Brain microvascular endothelial cell (primary cell): ENCODE results near the gene STXBP5.

Experiments
- DNase-seq: peaks from one replicate; pipeline ENCODE4 v3.0.0-alpha.2; 2020
- H3K27ac ChIP-seq: fragments of 250-450 bp; sonication (Bioruptor Pico); 2 replicates; pipeline ENCODE4 v1.5.1; 2020; ENCODE audit warnings: mild to moderate bottlenecking, moderate library complexity
- H3K27me3 ChIP-seq: fragments of 250-450 bp; sonication (Bioruptor Pico); replicated peaks from 2 replicates; pipeline ENCODE4 v1.5.1; 2020; ENCODE audit warnings: mild to moderate bottlenecking
- H3K36me3 ChIP-seq: fragments of 250-450 bp; sonication (Bioruptor Pico); replicated peaks from 2 replicates; pipeline ENCODE4 v1.5.1; 2020; ENCODE audit warnings: mild to moderate bottlenecking
- H3K4me3 ChIP-seq: 2 replicates; pipeline ENCODE4 v1.5.1; 2011; ENCODE audit warnings: low read depth, mild to moderate bottlenecking, control low read depth, low read length, moderate library complexity
- CTCF ChIP-seq: IDR thresholded peaks from 2 replicates; pipeline ENCODE4 v1.5.1; 2011; ENCODE audit warnings: low read depth, mild to moderate bottlenecking, moderate library complexity, low read length, control low read depth, inconsistent platforms; ENCODE audit errors: missing control alignments
- in situ Hi-C: cut with HindIII; loops from 2 replicates; pipeline ENCODE4 v1.10.0; 2017; ENCODE audit warnings: low sequenced_read_pairs, low pct_ligation_motif_present

The STXBP5 gene

GRCh38 chr6:147407571-147407970, 203.4 kb downstream of the STXBP5 start:
- no peak for DNase-seq

GRCh38 chr6:147416622-147417021, 212.4 kb downstream of the STXBP5 start:
- H3K36me3 ChIP-seq, result no peaks in the 10 kb centered on the region
- TF ChIP-seq CTCF, result no peak
- no peak overlapping the region for H3K27ac ChIP-seq
- H3K4me3 ChIP-seq, result no peak overlapping the region
- H3K27me3 ChIP-seq, result no peaks in the 10 kb centered on the region
- in situ Hi-C loops, result no loop called here
- no peak for DNase-seq

More at GRCh38 chr6:147407571-147407970, 203.4 kb downstream of the STXBP5 start:
- Histone ChIP-seq H3K36me3 (no peaks in the 10 kb centered on the region), H3K4me3 (no peak overlapping the region), H3K27ac (no peak overlapping the region), H3K27me3 (no peaks in the 10 kb centered on the region)
- in situ Hi-C loops, result no loop called here
- no peak for TF ChIP-seq CTCF

GRCh38 chr6:147417954-147418353, 213.7 kb downstream of the STXBP5 start:
- H3K27ac ChIP-seq, result no peak overlapping the region
- no peak overlapping the region for H3K4me3 ChIP-seq
- no peaks in the 10 kb centered on the region for H3K36me3 ChIP-seq
- no peaks in the 10 kb centered on the region for H3K27me3 ChIP-seq
- in situ Hi-C loops, result no loop called here
- TF ChIP-seq CTCF, result no peak
- no peak for DNase-seq

GRCh38 chr6:147418523-147418922, 214.3 kb downstream of the STXBP5 start:
- no peak for DNase-seq
- Histone ChIP-seq H3K27ac (no peak overlapping the region), H3K36me3 (no peaks in the 10 kb centered on the region), H3K4me3 (no peak overlapping the region), H3K27me3 (no peaks in the 10 kb centered on the region)
- no peak for TF ChIP-seq CTCF
- in situ Hi-C loops, result no loop called here

- TF ChIP-seq CTCF, result no peak
- in situ Hi-C loops, result no loop called here
- no peaks in the 10 kb centered on the region for H3K36me3 ChIP-seq
- DNase-seq, result no peak
- H3K27ac ChIP-seq, result no peak overlapping the region
- no peaks in the 10 kb centered on the region for H3K27me3 ChIP-seq
- H3K4me3 ChIP-seq, result no peak overlapping the region
Measured at GRCh38 chr6:147421903-147422302, 217.7 kb downstream of the STXBP5 start.

GRCh38 chr6:147423111-147423510, 218.9 kb downstream of the STXBP5 start:
- no peak for TF ChIP-seq CTCF
- no peak for DNase-seq
- no peaks in the 10 kb centered on the region for H3K27me3 ChIP-seq
- no peak overlapping the region for H3K4me3 ChIP-seq
- in situ Hi-C loops, result no loop called here
- H3K27ac ChIP-seq, result no peak overlapping the region
- no peaks in the 10 kb centered on the region for H3K36me3 ChIP-seq
